PFSK-1 (cell line): ENCODE results near the gene SSNA1.

Experiments used
- POLR2AphosphoS5 ChIP-seq: IDR thresholded peaks from 2 replicates; pipeline ENCODE4 v1.6.1; 2012; ENCODE audit warnings: low read depth, mild to moderate bottlenecking, control low read depth, low read length, moderate library complexity
- TAF1 ChIP-seq: IDR thresholded peaks from 2 replicates; pipeline ENCODE4 v1.6.1; 2012; ENCODE audit warnings: low read length, control low read depth, borderline replicate concordance; ENCODE audit not compliant: insufficient read depth
- TF ChIP-seq, protein P1 (sequence below), 2 experiments: IDR thresholded peaks; 2 replicates each; pipeline versions ENCODE4 v1.6.1 to v1.8.0; 2011 to 2012; ENCODE audit warnings: low read depth in 2 of 2, low read length in 2 of 2, control low read depth in 1 of 2, inconsistent platforms in 1 of 2, mild to moderate bottlenecking in 1 of 2, moderate library complexity in 1 of 2; ENCODE audit not compliant: insufficient read depth in 1 of 2

DNA sequence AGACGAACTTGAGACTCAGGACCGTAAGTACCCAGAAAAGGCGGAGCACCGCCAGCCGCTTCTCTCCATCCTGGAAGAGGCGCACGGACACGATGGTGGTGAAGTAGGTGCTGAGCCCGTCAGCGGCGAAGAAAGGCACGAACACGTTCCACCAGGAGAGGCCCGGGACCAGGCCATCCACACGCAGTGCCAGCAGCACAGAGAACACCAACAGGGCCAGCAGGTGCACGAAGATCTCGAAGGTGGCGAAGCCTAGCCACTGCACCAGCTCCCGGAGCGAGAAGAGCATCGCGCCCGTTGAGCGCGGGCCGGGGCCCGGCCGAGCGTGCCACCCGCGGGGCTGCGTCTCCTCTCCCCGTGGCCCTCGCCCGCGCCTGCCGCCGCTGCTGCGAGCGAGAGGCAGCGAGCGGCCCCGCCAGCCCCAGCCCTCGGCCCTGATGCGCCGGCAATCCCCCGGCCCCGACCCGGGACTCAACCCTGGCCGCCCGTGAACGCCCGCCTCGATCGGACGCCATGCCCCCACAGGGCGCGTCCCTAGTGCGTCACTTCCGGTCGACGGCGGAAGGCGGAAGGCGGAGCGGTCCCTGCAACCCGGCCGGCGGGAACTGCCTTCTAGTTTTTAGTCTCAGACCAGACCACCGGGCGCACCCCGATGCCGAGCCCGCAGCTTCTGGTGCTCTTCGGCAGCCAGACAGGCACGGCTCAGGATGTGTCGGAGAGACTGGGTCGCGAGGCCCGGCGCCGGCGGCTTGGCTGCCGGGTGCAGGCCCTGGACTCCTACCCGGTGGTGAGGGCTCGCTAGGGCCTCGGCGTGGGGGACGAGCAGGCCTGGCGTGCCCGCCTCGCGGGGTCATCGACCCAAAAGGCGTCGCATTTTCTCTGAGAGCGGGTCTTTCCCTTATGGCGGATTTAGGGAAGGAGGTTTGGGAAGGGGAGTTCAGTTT is 16.9 kb downstream of the SSNA1 start, which contains the start of the genes NDOR1 and TMEM203:
- TF ChIP-seq POLR2AphosphoS5 (peak; percentile 76; the same call in 1 of the 2 replicates), TAF1 (peak; percentile 82; the same call in 1 of the 2 replicates)
- TF ChIP-seq, protein P1, sequence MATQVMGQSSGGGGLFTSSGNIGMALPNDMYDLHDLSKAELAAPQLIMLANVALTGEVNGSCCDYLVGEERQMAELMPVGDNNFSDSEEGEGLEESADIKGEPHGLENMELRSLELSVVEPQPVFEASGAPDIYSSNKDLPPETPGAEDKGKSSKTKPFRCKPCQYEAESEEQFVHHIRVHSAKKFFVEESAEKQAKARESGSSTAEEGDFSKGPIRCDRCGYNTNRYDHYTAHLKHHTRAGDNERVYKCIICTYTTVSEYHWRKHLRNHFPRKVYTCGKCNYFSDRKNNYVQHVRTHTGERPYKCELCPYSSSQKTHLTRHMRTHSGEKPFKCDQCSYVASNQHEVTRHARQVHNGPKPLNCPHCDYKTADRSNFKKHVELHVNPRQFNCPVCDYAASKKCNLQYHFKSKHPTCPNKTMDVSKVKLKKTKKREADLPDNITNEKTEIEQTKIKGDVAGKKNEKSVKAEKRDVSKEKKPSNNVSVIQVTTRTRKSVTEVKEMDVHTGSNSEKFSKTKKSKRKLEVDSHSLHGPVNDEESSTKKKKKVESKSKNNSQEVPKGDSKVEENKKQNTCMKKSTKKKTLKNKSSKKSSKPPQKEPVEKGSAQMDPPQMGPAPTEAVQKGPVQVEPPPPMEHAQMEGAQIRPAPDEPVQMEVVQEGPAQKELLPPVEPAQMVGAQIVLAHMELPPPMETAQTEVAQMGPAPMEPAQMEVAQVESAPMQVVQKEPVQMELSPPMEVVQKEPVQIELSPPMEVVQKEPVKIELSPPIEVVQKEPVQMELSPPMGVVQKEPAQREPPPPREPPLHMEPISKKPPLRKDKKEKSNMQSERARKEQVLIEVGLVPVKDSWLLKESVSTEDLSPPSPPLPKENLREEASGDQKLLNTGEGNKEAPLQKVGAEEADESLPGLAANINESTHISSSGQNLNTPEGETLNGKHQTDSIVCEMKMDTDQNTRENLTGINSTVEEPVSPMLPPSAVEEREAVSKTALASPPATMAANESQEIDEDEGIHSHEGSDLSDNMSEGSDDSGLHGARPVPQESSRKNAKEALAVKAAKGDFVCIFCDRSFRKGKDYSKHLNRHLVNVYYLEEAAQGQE (IDR thresholded peaks at IDR 0.05; ENCODE audit: insufficient read depth in 1 of 2, low read depth in 2 of 2, low read length in 2 of 2), result peak in 1 of 2 experiments; percentile 46; a peak in 1 of 4 replicates
